ENCODE data around the gene ACKR1.
A peak's percentile ranks its signal among the peaks of the same experiment; 100 is the strongest.

ACKR1 gene

DNA sequence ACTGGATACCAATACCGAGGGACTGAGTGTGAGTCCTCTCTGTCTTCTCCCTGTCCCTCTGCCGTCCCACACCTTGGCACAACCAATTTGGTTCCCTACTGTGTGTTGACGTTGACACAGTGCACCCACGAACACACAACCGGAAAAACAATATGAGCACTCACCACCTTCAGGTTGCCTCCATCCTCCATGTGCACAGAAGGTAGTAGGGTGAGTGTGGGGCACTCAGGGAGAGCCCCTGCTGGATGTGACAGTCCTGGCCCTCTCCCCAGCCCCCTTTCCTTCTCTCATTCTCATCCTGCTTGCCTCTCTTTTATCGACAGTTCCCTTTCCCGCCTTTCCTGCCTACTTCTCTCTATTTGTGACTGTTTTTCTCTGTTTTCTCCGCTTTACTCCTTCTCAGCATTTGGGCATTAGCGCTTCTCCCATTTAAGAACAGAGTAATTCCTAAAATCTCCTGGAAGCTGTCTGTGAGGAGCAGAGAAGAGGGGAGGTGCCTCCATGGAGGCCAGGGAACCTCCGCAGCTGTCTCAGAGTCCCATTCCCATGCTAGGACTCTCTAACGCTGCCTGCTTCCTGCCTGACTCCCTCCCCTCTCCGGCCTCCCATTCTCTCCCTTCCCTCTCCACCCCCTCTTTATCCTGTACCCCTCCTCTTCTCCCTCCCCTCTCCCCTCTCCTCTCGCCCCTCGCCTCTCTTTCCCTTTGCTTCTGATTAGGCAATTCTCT is 16.9 kb upstream of the ACKR1 start:
- peaks cover 2 to 4% of the 10 kb centered on the region in 2 donors for H3K27me3 ChIP-seq (ENCODE audit: control insufficient read depth in 2 of 2, insufficient read depth in 2 of 2, low read length in 2 of 2)
- no peak overlapping the region for H3K27ac ChIP-seq (ENCODE audit: low read depth in 2 of 2, low read length in 2 of 2)
- peak overlapping the region in 1 of 2 donors; percentile 23 for H3K4me3 ChIP-seq (ENCODE audit: low read length in 2 of 2)

DNA sequence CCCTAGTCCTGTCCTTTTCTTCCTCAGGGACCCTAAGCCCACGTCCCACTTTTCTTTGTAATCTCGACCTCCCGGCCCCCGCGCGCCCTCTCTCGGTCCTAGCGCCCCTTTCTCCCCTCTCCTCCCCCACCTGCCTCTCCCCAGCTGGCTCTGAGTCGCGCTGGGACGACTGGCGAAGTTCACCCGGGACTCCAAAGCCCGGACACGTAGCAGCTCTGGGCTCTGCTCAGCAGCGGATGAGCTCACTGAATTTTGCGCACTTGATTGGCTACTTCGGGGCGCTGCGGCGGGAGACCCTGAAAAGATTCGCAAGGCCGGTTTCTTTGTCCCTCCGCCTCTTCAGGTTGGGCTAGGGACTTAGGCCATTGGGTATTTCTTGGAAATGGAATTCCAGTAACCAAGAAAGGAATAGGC is 16.3 kb upstream of the ACKR1 start:
- no peaks in the 10 kb centered on the region for H3K9me3 ChIP-seq (ENCODE audit: control insufficient read depth in 2 of 2, low read length in 2 of 2)
- no peak overlapping the region for H3K27ac ChIP-seq (ENCODE audit: low read depth in 2 of 2, low read length in 2 of 2)
- H3K9ac ChIP-seq (ENCODE audit: low read depth in 1 of 2, low read length in 2 of 2), result no peak overlapping the region
- H3K27me3 ChIP-seq (ENCODE audit: control insufficient read depth in 2 of 2, insufficient read depth in 2 of 2, low read length in 2 of 2), result peaks cover 2 to 4% of the 10 kb centered on the region in 2 donors
- H3K4me3 ChIP-seq (ENCODE audit: low read length in 2 of 2), result peak overlapping the region in 1 of 2 donors; percentile 41
- H3K36me3 ChIP-seq (ENCODE audit: control insufficient read depth in 2 of 2, insufficient read depth in 2 of 2, low read length in 2 of 2), result no peaks in the 10 kb centered on the region
- H3K4me1 ChIP-seq (ENCODE audit: control insufficient read depth in 2 of 2, insufficient read depth in 2 of 2, low read length in 2 of 2), result no peaks in the 10 kb centered on the region

More for the DNA sequence above, 16.9 kb upstream of the ACKR1 start:
- Histone ChIP-seq H3K9ac (ENCODE audit: low read depth in 1 of 2, low read length in 2 of 2) (no peak overlapping the region), H3K4me1 (ENCODE audit: control insufficient read depth in 2 of 2, insufficient read depth in 2 of 2, low read length in 2 of 2) (no peaks in the 10 kb centered on the region), H3K9me3 (ENCODE audit: control insufficient read depth in 2 of 2, low read length in 2 of 2) (no peaks in the 10 kb centered on the region), H3K36me3 (ENCODE audit: control insufficient read depth in 2 of 2, insufficient read depth in 2 of 2, low read length in 2 of 2) (no peaks in the 10 kb centered on the region)

DNA sequence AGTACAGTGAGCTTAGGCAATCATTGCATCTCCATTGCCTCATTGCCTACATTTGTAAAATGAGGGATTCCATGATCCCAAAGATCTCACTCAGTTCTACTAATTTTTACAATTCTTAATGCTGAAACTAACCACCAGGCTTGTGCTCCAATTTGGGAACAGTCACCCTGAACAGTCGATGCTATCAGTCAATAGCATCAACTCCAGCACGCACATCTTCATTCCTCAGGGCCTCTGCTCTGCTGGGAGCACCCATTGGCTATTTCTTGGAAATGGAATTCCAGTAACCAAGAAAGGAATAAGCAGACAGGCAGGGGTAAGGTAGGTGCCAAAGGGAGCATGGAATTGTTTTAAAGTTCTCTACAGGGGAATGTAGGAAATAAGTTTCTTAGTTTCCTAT is 14.2 kb upstream of the ACKR1 start:
- no peak overlapping the region for H3K9ac ChIP-seq (ENCODE audit: low read depth in 1 of 2, low read length in 2 of 2)
- H3K27me3 ChIP-seq (ENCODE audit: control insufficient read depth in 2 of 2, insufficient read depth in 2 of 2, low read length in 2 of 2), result peaks cover 2 to 4% of the 10 kb centered on the region in 2 donors
- H3K9me3 ChIP-seq (ENCODE audit: control insufficient read depth in 2 of 2, low read length in 2 of 2), result no peaks in the 10 kb centered on the region
- H3K36me3 ChIP-seq (ENCODE audit: control insufficient read depth in 2 of 2, insufficient read depth in 2 of 2, low read length in 2 of 2), result no peaks in the 10 kb centered on the region
- no peak overlapping the region for H3K4me3 ChIP-seq (ENCODE audit: low read length in 2 of 2)
- no peak overlapping the region for H3K27ac ChIP-seq (ENCODE audit: low read depth in 2 of 2, low read length in 2 of 2)
- no peaks in the 10 kb centered on the region for H3K4me1 ChIP-seq (ENCODE audit: control insufficient read depth in 2 of 2, insufficient read depth in 2 of 2, low read length in 2 of 2)

DNA sequence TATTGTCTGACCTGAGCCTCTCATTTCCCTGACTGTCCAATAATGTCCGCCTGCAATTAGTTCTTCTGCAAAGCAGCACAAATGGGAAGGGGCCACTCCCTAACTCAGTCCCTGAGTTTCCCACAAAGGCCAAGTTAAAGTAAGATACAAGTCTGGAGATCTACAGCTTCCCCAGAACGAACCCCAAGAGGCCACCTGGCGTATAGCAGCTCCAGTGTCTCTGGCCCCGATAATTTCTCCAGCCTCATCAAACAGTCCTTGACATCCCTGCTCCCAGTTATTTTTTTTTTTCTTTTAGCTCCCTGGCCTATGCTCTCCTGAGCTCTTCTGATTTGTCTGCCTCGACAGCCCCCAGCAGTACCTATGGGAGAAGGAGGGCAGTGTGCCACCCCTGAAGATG is 8.1 kb upstream of the ACKR1 start:
- no peak overlapping the region for H3K9ac ChIP-seq (ENCODE audit: low read depth in 1 of 2, low read length in 2 of 2)
- H3K36me3 ChIP-seq (ENCODE audit: control insufficient read depth in 2 of 2, insufficient read depth in 2 of 2, low read length in 2 of 2), result no peaks in the 10 kb centered on the region
- H3K9me3 ChIP-seq (ENCODE audit: control insufficient read depth in 2 of 2, low read length in 2 of 2), result no peaks in the 10 kb centered on the region
- no peaks in the 10 kb centered on the region for H3K4me1 ChIP-seq (ENCODE audit: control insufficient read depth in 2 of 2, insufficient read depth in 2 of 2, low read length in 2 of 2)
- H3K4me3 ChIP-seq (ENCODE audit: low read length in 2 of 2), result no peak overlapping the region
- H3K27ac ChIP-seq (ENCODE audit: low read depth in 2 of 2, low read length in 2 of 2), result no peak overlapping the region
- H3K27me3 ChIP-seq (ENCODE audit: control insufficient read depth in 2 of 2, insufficient read depth in 2 of 2, low read length in 2 of 2), result peaks cover 0 to 2% of the 10 kb centered on the region in 2 donors

DNA sequence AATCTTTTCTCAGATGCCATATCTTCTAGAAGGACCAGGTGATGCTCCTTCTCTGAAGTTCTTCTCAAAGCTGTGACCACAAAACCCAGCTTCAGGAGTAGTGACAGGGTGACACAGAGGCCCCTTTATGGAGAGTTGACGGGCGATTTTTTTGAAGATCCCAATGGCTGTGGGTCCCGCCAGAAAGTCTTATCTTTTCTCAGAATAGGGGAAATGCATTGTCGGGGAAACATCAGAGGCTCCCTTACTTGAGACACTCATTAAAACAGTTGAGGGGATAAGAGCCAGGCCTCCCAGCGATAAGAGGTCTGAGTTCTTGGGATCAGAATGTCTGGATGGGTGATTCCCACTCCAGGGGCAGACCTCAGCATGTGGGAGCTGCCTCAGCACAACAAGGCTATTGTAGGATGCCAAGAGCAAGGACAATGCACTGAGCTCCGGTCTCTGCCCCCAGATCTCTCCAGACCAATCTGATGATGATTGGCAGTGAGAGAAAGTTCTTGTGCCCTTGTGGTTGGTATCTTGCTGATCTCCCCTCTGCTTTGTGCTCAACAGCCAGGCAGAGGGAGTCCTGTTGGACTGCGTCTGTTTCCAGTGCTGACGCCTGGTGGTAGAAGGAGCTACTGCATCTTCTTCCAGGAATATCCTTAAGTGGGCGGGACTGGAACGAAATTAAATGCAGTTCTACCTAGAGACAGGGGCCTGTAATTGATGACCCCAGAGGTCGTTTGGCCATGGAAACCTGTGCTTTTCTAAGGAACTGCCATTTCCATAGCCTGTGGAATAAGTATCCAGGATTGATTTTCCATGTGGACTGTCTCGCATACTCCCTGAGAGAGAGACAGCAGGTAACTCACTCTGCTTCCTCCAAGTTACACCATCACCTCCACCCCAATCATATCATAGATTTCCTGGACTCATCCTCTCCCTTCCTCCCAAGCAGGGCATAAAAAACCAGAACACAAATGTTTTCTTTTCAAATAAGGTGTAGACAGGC is 6.8 kb upstream of the ACKR1 start:
- H3K4me1 ChIP-seq (ENCODE audit: control insufficient read depth in 2 of 2, insufficient read depth in 2 of 2, low read length in 2 of 2), result no peaks in the 10 kb centered on the region
- peaks cover 0 to 2% of the 10 kb centered on the region in 2 donors for H3K27me3 ChIP-seq (ENCODE audit: control insufficient read depth in 2 of 2, insufficient read depth in 2 of 2, low read length in 2 of 2)
- H3K9me3 ChIP-seq (ENCODE audit: control insufficient read depth in 2 of 2, low read length in 2 of 2), result no peaks in the 10 kb centered on the region
- no peaks in the 10 kb centered on the region for H3K36me3 ChIP-seq (ENCODE audit: control insufficient read depth in 2 of 2, insufficient read depth in 2 of 2, low read length in 2 of 2)
- no peak overlapping the region for H3K9ac ChIP-seq (ENCODE audit: low read depth in 1 of 2, low read length in 2 of 2)
- no peak overlapping the region for H3K27ac ChIP-seq (ENCODE audit: low read depth in 2 of 2, low read length in 2 of 2)
- H3K4me3 ChIP-seq (ENCODE audit: low read length in 2 of 2), result no peak overlapping the region

DNA sequence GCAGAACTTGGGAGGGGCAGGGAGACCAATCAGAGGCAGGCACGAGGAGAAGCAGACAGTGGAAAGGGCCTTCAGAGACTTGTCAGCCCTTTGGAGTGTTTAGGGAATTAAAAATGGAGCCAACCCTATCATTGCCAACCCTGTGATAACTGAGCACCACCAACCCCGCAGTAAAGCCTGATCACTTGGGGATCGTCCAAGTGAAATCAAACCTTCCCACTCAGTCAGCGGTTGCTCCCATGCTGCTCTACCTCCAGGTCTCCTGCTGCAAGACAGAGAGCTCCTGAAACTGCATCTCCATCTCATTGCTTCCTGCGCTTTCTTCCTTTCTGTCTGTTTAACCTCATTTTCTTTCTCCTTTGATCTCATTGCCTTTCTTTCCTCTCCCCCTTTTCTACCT is 4.8 kb upstream of the ACKR1 start:
- Histone ChIP-seq H3K4me3 (ENCODE audit: low read length in 2 of 2) (no peak overlapping the region), H3K27ac (ENCODE audit: low read depth in 2 of 2, low read length in 2 of 2) (no peak overlapping the region), H3K36me3 (ENCODE audit: control insufficient read depth in 2 of 2, insufficient read depth in 2 of 2, low read length in 2 of 2) (no peaks in the 10 kb centered on the region), H3K27me3 (ENCODE audit: control insufficient read depth in 2 of 2, insufficient read depth in 2 of 2, low read length in 2 of 2) (peaks cover 0 to 2% of the 10 kb centered on the region in 2 donors), H3K9ac (ENCODE audit: low read depth in 1 of 2, low read length in 2 of 2) (no peak overlapping the region), H3K9me3 (ENCODE audit: control insufficient read depth in 2 of 2, low read length in 2 of 2) (no peaks in the 10 kb centered on the region), H3K4me1 (ENCODE audit: control insufficient read depth in 2 of 2, insufficient read depth in 2 of 2, low read length in 2 of 2) (no peaks in the 10 kb centered on the region)

DNA sequence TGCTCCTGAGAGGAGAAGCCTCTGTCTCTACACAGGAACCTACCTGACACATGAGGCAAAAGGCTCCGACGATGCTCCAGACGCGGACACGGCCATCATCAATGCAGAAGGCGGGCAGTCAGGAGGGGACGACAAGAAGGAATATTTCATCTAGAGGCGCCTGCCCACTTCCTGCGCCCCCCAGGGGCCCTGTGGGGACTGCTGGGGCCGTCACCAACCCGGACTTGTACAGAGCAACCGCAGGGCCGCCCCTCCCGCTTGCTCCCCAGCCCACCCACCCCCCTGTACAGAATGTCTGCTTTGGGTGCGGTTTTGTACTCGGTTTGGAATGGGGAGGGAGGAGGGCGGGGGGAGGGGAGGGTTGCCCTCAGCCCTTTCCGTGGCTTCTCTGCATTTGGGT is 3.9 kb upstream of the ACKR1 start:
- no peaks in the 10 kb centered on the region for H3K4me1 ChIP-seq (ENCODE audit: control insufficient read depth in 2 of 2, insufficient read depth in 2 of 2, low read length in 2 of 2)
- no peak overlapping the region for H3K4me3 ChIP-seq (ENCODE audit: low read length in 2 of 2)
- no peaks in the 10 kb centered on the region for H3K36me3 ChIP-seq (ENCODE audit: control insufficient read depth in 2 of 2, insufficient read depth in 2 of 2, low read length in 2 of 2)
- H3K27ac ChIP-seq (ENCODE audit: low read depth in 2 of 2, low read length in 2 of 2), result no peak overlapping the region
- H3K9me3 ChIP-seq (ENCODE audit: control insufficient read depth in 2 of 2, low read length in 2 of 2), result no peaks in the 10 kb centered on the region
- peaks cover 2% of the 10 kb centered on the region in 2 donors for H3K27me3 ChIP-seq (ENCODE audit: control insufficient read depth in 2 of 2, insufficient read depth in 2 of 2, low read length in 2 of 2)
- H3K9ac ChIP-seq (ENCODE audit: low read depth in 1 of 2, low read length in 2 of 2), result no peak overlapping the region

DNA sequence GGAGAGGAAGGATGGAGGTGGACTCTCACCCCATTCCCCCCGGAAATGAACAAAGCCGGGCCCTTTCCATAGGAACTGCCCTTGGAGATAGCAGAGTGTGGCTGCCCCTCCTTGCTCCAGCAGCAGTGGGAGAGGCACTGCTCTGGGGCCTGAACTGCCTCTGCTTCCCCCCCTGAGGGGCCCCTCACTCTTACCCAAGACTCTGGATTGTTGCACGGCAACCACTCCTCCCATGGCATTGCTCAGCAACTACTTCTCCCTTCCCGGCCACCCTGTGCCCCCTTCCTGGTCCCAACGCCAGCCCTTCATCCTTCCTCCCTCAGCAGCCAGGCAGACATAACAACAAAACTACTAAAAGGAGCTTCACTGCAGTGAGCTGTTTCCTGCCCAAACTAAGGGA is 3.0 kb upstream of the ACKR1 start:
- Histone ChIP-seq H3K27ac (ENCODE audit: low read depth in 2 of 2, low read length in 2 of 2) (no peak overlapping the region), H3K9me3 (ENCODE audit: control insufficient read depth in 2 of 2, low read length in 2 of 2) (no peaks in the 10 kb centered on the region), H3K9ac (ENCODE audit: low read depth in 1 of 2, low read length in 2 of 2) (no peak overlapping the region), H3K4me3 (ENCODE audit: low read length in 2 of 2) (no peak overlapping the region), H3K36me3 (ENCODE audit: control insufficient read depth in 2 of 2, insufficient read depth in 2 of 2, low read length in 2 of 2) (no peaks in the 10 kb centered on the region), H3K4me1 (ENCODE audit: control insufficient read depth in 2 of 2, insufficient read depth in 2 of 2, low read length in 2 of 2) (no peaks in the 10 kb centered on the region), H3K27me3 (ENCODE audit: control insufficient read depth in 2 of 2, insufficient read depth in 2 of 2, low read length in 2 of 2) (peaks cover 4% of the 10 kb centered on the region in 2 donors)

DNA sequence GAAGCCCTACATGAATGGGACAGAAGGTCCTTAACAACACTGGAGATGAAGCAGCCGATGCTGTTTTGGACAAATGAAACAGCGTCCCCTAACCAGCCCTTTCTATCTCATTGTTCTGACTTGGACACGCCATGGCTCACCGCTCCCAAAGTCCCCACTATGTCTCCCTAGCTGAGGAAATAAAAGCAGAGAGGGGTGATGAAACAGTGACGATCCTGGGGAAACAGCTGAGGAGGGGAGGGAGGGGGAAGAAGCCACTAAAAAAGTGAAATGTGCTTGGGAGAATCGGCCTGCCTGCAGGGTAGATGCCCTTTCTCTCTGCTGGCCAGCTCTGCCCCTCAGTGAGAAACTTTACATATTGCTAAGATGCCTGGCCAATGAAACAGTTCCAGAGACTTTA is 1.1 kb upstream of the ACKR1 start:
- Histone ChIP-seq H3K4me3 (ENCODE audit: low read length in 2 of 2) (no peak overlapping the region), H3K9me3 (ENCODE audit: control insufficient read depth in 2 of 2, low read length in 2 of 2) (no peaks in the 10 kb centered on the region), H3K36me3 (ENCODE audit: control insufficient read depth in 2 of 2, insufficient read depth in 2 of 2, low read length in 2 of 2) (no peaks in the 10 kb centered on the region), H3K4me1 (ENCODE audit: control insufficient read depth in 2 of 2, insufficient read depth in 2 of 2, low read length in 2 of 2) (no peaks in the 10 kb centered on the region), H3K27ac (ENCODE audit: low read depth in 2 of 2, low read length in 2 of 2) (no peak overlapping the region), H3K27me3 (ENCODE audit: control insufficient read depth in 2 of 2, insufficient read depth in 2 of 2, low read length in 2 of 2) (peaks cover 4% of the 10 kb centered on the region in 2 donors), H3K9ac (ENCODE audit: low read depth in 1 of 2, low read length in 2 of 2) (no peak overlapping the region)

DNA sequence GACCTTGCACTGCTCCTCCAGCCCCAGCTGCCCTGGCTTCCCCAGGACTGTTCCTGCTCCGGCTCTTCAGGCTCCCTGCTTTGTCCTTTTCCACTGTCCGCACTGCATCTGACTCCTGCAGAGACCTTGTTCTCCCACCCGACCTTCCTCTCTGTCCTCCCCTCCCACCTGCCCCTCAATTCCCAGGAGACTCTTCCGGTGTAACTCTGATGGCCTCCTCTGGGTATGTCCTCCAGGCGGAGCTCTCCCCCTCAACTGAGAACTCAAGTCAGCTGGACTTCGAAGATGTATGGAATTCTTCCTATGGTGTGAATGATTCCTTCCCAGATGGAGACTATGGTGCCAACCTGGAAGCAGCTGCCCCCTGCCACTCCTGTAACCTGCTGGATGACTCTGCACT is 550 bp downstream of the ACKR1 start:
- Histone ChIP-seq H3K27me3 (ENCODE audit: control insufficient read depth in 2 of 2, insufficient read depth in 2 of 2, low read length in 2 of 2) (peaks cover 4 to 6% of the 10 kb centered on the region in 2 donors), H3K9me3 (ENCODE audit: control insufficient read depth in 2 of 2, low read length in 2 of 2) (no peaks in the 10 kb centered on the region), H3K4me1 (ENCODE audit: control insufficient read depth in 2 of 2, insufficient read depth in 2 of 2, low read length in 2 of 2) (no peaks in the 10 kb centered on the region), H3K9ac (ENCODE audit: low read depth in 1 of 2, low read length in 2 of 2) (no peak overlapping the region), H3K36me3 (ENCODE audit: control insufficient read depth in 2 of 2, insufficient read depth in 2 of 2, low read length in 2 of 2) (no peaks in the 10 kb centered on the region), H3K27ac (ENCODE audit: low read depth in 2 of 2, low read length in 2 of 2) (no peak overlapping the region), H3K4me3 (ENCODE audit: low read length in 2 of 2) (no peak overlapping the region)
